ENCODE measurements around the gene UNC79. TPM values are rescaled to one million over a fixed set of nuclear protein-coding genes. Genes with fewer than 3 reads are reported as not detected.

The UNC79 gene
- total RNA-seq, 4 donors from 2014 or later: 0.33 to 0.73 (median 0.51) TPM

DNA sequence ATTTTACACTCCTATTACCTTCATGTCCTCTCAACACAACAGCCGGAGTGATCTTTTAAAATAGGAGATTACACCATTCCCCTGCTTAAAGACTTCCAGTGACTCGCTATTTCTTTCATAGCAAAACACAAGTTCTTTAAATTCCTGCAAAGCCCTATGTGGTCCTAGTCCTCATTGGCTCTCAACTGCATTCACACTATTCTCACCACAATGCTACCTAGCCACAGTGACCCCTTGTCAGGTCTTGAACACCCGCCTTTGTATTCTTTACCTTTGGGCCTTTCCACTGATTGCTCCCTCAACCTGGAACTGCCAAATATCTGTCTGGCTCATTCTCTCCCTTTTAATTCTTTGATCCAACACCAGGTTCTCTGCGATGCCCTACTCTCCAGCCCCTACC lies 197.3 kb downstream of the UNC79 start:
- H3K4me3 ChIP-seq: no peak overlapping the region
- no peaks in the 10 kb centered on the region for H3K36me3 ChIP-seq
- DNase-seq: no peak
- no peak overlapping the region for H3K27ac ChIP-seq
- in situ Hi-C loops (cut with MboI; ENCODE audit: low sequenced_read_pairs in 4 of 4): no loop called here
- H3K4me1 ChIP-seq: no peaks in the 10 kb centered on the region
- TF ChIP-seq, protein P1, sequence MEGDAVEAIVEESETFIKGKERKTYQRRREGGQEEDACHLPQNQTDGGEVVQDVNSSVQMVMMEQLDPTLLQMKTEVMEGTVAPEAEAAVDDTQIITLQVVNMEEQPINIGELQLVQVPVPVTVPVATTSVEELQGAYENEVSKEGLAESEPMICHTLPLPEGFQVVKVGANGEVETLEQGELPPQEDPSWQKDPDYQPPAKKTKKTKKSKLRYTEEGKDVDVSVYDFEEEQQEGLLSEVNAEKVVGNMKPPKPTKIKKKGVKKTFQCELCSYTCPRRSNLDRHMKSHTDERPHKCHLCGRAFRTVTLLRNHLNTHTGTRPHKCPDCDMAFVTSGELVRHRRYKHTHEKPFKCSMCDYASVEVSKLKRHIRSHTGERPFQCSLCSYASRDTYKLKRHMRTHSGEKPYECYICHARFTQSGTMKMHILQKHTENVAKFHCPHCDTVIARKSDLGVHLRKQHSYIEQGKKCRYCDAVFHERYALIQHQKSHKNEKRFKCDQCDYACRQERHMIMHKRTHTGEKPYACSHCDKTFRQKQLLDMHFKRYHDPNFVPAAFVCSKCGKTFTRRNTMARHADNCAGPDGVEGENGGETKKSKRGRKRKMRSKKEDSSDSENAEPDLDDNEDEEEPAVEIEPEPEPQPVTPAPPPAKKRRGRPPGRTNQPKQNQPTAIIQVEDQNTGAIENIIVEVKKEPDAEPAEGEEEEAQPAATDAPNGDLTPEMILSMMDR (IDR thresholded peaks at IDR 0.05 in 4 of 5, conservative IDR thresholded peaks at IDR 0.05 in 1 of 5): no peak
- TF ChIP-seq POLR2A (IDR thresholded peaks at IDR 0.05): no peak
- no peak for ATAC-seq
- intact Hi-C loops (cut with DNase I; ENCODE audit: low total_unique reads): no loop called here
- no peaks in the 10 kb centered on the region for H3K9me3 ChIP-seq
- no peaks in the 10 kb centered on the region for H3K27me3 ChIP-seq

DNA sequence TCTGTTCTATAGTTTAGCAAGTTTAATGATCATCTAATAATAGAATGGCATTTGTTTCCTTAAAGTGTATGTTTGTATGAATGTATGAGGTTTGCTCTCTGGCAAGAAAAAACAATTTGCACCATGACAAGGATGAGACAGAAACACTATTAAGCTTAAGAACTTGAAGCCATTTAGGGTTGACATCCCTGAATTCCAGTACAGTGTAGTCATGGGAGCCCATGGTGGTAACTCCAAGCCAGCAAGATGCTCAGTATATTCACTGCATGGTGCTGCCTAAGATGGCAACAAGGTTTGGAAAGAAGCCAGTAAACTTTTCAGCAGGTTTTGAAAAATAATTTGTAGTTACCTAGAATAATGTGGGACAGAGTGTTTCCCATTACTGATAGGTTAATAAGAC lies 198.9 kb downstream of the UNC79 start:
- no peaks in the 10 kb centered on the region for H3K4me1 ChIP-seq
- H3K27ac ChIP-seq: no peak overlapping the region
- H3K36me3 ChIP-seq: no peaks in the 10 kb centered on the region
- intact Hi-C loops (cut with DNase I; ENCODE audit: low total_unique reads) (no loop called here), in situ Hi-C loops (cut with MboI; ENCODE audit: low sequenced_read_pairs in 4 of 4) (no loop called here)
- ATAC-seq (no peak), DNase-seq (no peak)
- H3K27me3 ChIP-seq: no peaks in the 10 kb centered on the region
- no peak overlapping the region for H3K4me3 ChIP-seq
- TF ChIP-seq POLR2A (IDR thresholded peaks at IDR 0.05): no peak
- TF ChIP-seq, protein P1 (IDR thresholded peaks at IDR 0.05 in 4 of 5, conservative IDR thresholded peaks at IDR 0.05 in 1 of 5): no peak
- H3K9me3 ChIP-seq: no peaks in the 10 kb centered on the region

DNA sequence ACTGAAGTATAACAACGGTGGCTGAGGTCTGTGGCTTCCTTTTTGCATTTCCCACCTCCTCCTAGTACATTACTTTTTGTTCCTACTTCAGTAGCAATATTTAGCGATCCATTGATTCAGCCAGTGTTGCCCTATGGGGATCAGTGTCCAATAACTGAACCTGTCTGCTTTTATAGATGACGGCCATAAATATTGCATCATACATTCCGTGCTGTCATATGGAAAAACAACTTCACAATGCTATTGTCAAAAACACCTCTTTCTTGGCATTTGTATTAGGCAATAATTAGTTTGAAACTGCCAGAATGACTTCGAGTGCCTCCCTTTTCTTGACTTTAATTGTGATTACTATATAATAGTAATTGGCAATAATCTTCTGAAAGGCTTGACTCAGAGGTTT lies 208.1 kb downstream of the UNC79 start:
- H3K27me3 ChIP-seq: no peaks in the 10 kb centered on the region
- in situ Hi-C loops (cut with MboI; ENCODE audit: low sequenced_read_pairs in 4 of 4): no loop called here
- no peak overlapping the region for H3K27ac ChIP-seq
- no peaks in the 10 kb centered on the region for H3K36me3 ChIP-seq
- no peaks in the 10 kb centered on the region for H3K4me1 ChIP-seq
- TF ChIP-seq POLR2A (IDR thresholded peaks at IDR 0.05): no peak
- TF ChIP-seq, protein P1 (IDR thresholded peaks at IDR 0.05 in 4 of 5, conservative IDR thresholded peaks at IDR 0.05 in 1 of 5): no peak
- intact Hi-C loops (cut with DNase I; ENCODE audit: low total_unique reads): no loop called here
- H3K4me3 ChIP-seq: no peak overlapping the region
- no peaks in the 10 kb centered on the region for H3K9me3 ChIP-seq
- no peak for ATAC-seq
- DNase-seq: no peak

DNA sequence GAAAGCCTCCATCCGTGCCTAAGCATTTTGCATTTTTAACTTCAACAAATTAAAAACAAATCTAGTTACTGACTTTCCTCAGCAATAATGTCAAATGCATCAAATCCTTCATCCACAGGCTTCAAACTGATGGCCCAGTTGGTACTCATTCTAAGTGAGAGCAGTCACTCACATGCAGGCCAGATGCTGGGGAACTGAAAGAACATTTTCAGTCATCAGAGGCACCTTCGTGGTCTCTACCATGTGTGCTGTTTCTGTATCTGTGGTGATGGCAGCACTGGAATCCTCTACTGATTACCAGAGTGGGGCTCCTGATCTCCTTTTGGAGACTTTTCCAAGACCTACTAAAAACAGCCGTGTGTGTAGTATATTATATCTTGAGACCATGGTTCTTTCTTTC lies 212.4 kb downstream of the UNC79 start:
- no peak overlapping the region for H3K4me3 ChIP-seq
- H3K36me3 ChIP-seq: no peaks in the 10 kb centered on the region
- H3K27me3 ChIP-seq: no peaks in the 10 kb centered on the region
- intact Hi-C loops (cut with DNase I; ENCODE audit: low total_unique reads): no loop called here
- no peak overlapping the region for H3K27ac ChIP-seq
- DNase-seq (no peak), ATAC-seq (no peak)
- TF ChIP-seq, protein P1 (IDR thresholded peaks at IDR 0.05 in 4 of 5, conservative IDR thresholded peaks at IDR 0.05 in 1 of 5): no peak
- no peak for TF ChIP-seq POLR2A (IDR thresholded peaks at IDR 0.05)
- H3K4me1 ChIP-seq: no peaks in the 10 kb centered on the region
- no peaks in the 10 kb centered on the region for H3K9me3 ChIP-seq
- in situ Hi-C loops (cut with MboI; ENCODE audit: low sequenced_read_pairs in 4 of 4): no loop called here

DNA sequence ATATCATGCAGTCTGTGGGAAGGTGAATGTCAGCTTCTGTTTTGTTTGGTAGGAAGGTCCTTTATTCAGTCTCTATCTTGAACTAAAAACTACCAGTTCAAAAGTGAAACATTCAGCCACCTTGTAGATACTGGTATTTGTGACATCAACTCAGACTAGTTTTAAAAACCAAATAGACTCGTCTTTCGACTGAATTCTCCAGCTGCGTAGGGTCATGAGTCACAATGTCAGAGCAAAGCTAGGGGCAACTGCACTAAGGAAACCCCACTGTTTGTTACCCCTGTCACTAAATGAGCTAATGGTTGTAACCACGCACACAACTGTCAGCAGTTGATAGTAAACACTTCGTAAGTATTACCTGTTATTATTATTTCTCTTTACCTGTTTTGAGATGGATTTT lies 212.9 kb downstream of the UNC79 start:
- ATAC-seq: no peak
- in situ Hi-C loops (cut with MboI; ENCODE audit: low sequenced_read_pairs in 4 of 4): no loop called here
- intact Hi-C loops (cut with DNase I; ENCODE audit: low total_unique reads): no loop called here

More for the DNA sequence above, 212.9 kb downstream of the UNC79 start:
- H3K9me3 ChIP-seq: no peaks in the 10 kb centered on the region
- TF ChIP-seq POLR2A (IDR thresholded peaks at IDR 0.05): no peak
- TF ChIP-seq, protein P1 (IDR thresholded peaks at IDR 0.05 in 4 of 5, conservative IDR thresholded peaks at IDR 0.05 in 1 of 5): no peak
- H3K27ac ChIP-seq: no peak overlapping the region
- H3K4me1 ChIP-seq: no peaks in the 10 kb centered on the region
- no peak overlapping the region for H3K4me3 ChIP-seq
- no peaks in the 10 kb centered on the region for H3K27me3 ChIP-seq
- no peak for DNase-seq
- H3K36me3 ChIP-seq: no peaks in the 10 kb centered on the region

All from gastrocnemius medialis (tissue), 4 donors.